Stomach (tissue), 9 donors: ENCODE measurements around the gene SIK3. TPM values are rescaled to one million over a fixed set of nuclear protein-coding genes. Genes with fewer than 3 reads are reported as not detected.
A peak's percentile ranks its signal among the peaks of the same experiment; 100 is the strongest.

ENCODE experiments used
- DNase-seq, 2 donors: peaks; one replicate each; pipeline versions ENCODE4 v3.0.0 to v3.0.0-alpha.2; 2013 to 2019
- H3K27ac ChIP-seq, 5 donors: fragments of 200-600 bp in 4 of 5; sonication (generic) in 4 of 5; one replicate each; pipeline ENCODE4 v1.5.1; 2013 to 2019; ENCODE audit warnings: mild to moderate bottlenecking in 1 of 5, moderate library complexity in 1 of 5
- H3K27me3 ChIP-seq, 3 donors: fragments of 200-600 bp; sonication (generic); one replicate each; pipeline ENCODE4 v1.5.1; 2017 to 2019; ENCODE audit warnings: mixed run types in 1 of 3
- H3K36me3 ChIP-seq, 4 donors: fragments of 200-600 bp; sonication (generic); 1 replicate in 3 of 4; 2 replicates in 1 of 4; pipeline ENCODE4 v1.5.1; 2016 to 2019
- H3K4me1 ChIP-seq, 4 donors: fragments of 200-600 bp; sonication (generic); one replicate each; pipeline ENCODE4 v1.5.1; 2016 to 2019
- H3K4me3 ChIP-seq, 4 donors: fragments of 200-600 bp; sonication (generic) in 3 of 4; one replicate each; pipeline ENCODE4 v1.5.1; 2016 to 2019; ENCODE audit warnings: mild to moderate bottlenecking in 1 of 4
- H3K9me3 ChIP-seq, 4 donors: fragments of 200-600 bp; sonication (generic); one replicate each; pipeline ENCODE4 v1.5.1; 2016 to 2019
- EP300 ChIP-seq: sonication (generic); formaldehyde crosslinking; IDR thresholded peaks from one replicate; pipeline ENCODE4 v1.6.1; 2017; ENCODE audit warnings: antibody characterized with exemption
- POLR2A ChIP-seq, 4 donors: fragments of 450-650 bp; IDR thresholded peaks; one replicate each; pipeline ENCODE4 v1.6.1; 2016; ENCODE audit warnings: antibody characterized with exemption in 4 of 4, control low read depth in 2 of 4, mild to moderate bottlenecking in 1 of 4, moderate library complexity in 1 of 4
- POLR2AphosphoS5 ChIP-seq, 3 donors: sonication (generic); formaldehyde crosslinking; IDR thresholded peaks; one replicate each; pipeline ENCODE4 v1.6.1; 2016; ENCODE audit warnings: antibody characterized with exemption in 3 of 3
- WGBS, 5 donors: extraction: QIAGEN DNeasy Blood & Tissue Kit in 3 of 5; methylation state at CpG; one replicate each; pipeline versions ENCODE4 v1.1.5 to v1.1.7; 2013 to 2018; 5-methylcytosine and 5-hydroxymethylcytosine counted together
- intact Hi-C: fragments of 100-400 bp; cut with DNase I; formaldehyde crosslinking; loops from one replicate; pipeline ENCODE4 v1.15.1; 2023; ENCODE audit warnings: low total_unique reads
- polyA plus RNA-seq, 3 donors: library from polyadenylated mRNA; stranded (reverse); fragments of 200-250 nt; gene quantifications; one replicate each; pipeline ENCODE4 v1.2.3, GENCODE V29; 2013
- total RNA-seq, 5 donors: library from RNA; depleted of rRNA; stranded (reverse); fragments of >200 nt; gene quantifications; one replicate each; pipeline versions ENCODE4 v1.1.0 to v1.2.3, GENCODE V29; 2014 to 2016
- TF ChIP-seq, protein P1 (sequence below), 7 experiments: fragments of 450-650 bp in 4 of 7; fragments of 200-600 bp in 3 of 7; sonication (generic) in 3 of 7; IDR thresholded peaks; one replicate each; pipeline ENCODE4 v1.5.1; 2016 to 2019; ENCODE audit warnings: antibody characterized with exemption in 7 of 7, control low read depth in 2 of 7, mild to moderate bottlenecking in 1 of 7
- donor health status: healthy with polysubstance abuse.
- donor health status: Bipolar disorder and iron deficiency.
- donor health status: healthy.

SIK3 gene
- total and polyA plus RNA-seq, 8 donors: 6.5 to 97.8 (median 23.7) TPM

GRCh38 chr11:116847612-116848011 is 250.6 kb downstream of the SIK3 start:
- Histone ChIP-seq H3K9me3 (no peaks in the 10 kb centered on the region), H3K4me3 (no peak overlapping the region), H3K27ac (no peak overlapping the region), H3K36me3 (peaks cover 42 to 70% (median 65%) of the 10 kb centered on the region in 4 donors), H3K4me1 (peaks cover 12 to 31% (median 18%) of the 10 kb centered on the region in 4 donors), H3K27me3 (no peaks in the 10 kb centered on the region)
- no peak for DNase-seq
- 93 to 97% (median 95%) methylated on average over 4 of the region's 4 CpGs for WGBS, 5 donors
- no peak for TF ChIP-seq EP300
- no peak for TF ChIP-seq POLR2AphosphoS5 (IDR thresholded peaks at IDR 0.05)
- TF ChIP-seq, protein P1, sequence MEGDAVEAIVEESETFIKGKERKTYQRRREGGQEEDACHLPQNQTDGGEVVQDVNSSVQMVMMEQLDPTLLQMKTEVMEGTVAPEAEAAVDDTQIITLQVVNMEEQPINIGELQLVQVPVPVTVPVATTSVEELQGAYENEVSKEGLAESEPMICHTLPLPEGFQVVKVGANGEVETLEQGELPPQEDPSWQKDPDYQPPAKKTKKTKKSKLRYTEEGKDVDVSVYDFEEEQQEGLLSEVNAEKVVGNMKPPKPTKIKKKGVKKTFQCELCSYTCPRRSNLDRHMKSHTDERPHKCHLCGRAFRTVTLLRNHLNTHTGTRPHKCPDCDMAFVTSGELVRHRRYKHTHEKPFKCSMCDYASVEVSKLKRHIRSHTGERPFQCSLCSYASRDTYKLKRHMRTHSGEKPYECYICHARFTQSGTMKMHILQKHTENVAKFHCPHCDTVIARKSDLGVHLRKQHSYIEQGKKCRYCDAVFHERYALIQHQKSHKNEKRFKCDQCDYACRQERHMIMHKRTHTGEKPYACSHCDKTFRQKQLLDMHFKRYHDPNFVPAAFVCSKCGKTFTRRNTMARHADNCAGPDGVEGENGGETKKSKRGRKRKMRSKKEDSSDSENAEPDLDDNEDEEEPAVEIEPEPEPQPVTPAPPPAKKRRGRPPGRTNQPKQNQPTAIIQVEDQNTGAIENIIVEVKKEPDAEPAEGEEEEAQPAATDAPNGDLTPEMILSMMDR (IDR thresholded peaks at IDR 0.05): no peak
- TF ChIP-seq POLR2A (IDR thresholded peaks at IDR 0.05): no peak
- intact Hi-C loops: no loop called here

DNA sequence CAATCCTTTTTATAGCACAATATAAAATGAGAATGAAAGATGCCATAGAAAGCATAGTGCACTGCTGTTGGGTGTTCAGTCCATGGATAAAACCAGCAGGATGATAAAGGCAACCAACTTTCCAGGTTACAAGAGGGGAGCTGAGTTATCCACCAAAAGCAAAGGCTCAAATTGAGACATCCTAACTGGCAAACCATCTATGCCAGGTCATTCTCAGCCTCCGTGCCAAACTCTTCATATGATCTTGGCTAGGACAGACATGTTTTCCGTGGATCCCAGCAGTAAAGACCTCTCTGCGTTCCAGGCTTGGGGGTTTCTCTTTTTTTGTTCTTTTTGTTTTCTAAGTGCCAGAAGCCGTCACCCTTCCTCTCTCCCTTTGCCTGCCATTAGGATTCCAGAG is 253.5 kb downstream of the SIK3 start:
- Histone ChIP-seq H3K4me1 (peaks cover 0 to 19% (median 11%) of the 10 kb centered on the region in 4 donors), H3K27ac (no peak overlapping the region), H3K27me3 (no peaks in the 10 kb centered on the region), H3K9me3 (no peaks in the 10 kb centered on the region), H3K4me3 (no peak overlapping the region), H3K36me3 (peaks cover 42 to 65% (median 64%) of the 10 kb centered on the region in 4 donors)
- intact Hi-C loops: no loop called here
- no peak for TF ChIP-seq POLR2AphosphoS5 (IDR thresholded peaks at IDR 0.05)
- no peak for TF ChIP-seq POLR2A (IDR thresholded peaks at IDR 0.05)
- no peak for TF ChIP-seq EP300
- TF ChIP-seq, protein P1 (IDR thresholded peaks at IDR 0.05): no peak
- no peak for DNase-seq
- 77 to 95% (median 93%) methylated on average over 4 of the region's 4 CpGs for WGBS, 5 donors

DNA sequence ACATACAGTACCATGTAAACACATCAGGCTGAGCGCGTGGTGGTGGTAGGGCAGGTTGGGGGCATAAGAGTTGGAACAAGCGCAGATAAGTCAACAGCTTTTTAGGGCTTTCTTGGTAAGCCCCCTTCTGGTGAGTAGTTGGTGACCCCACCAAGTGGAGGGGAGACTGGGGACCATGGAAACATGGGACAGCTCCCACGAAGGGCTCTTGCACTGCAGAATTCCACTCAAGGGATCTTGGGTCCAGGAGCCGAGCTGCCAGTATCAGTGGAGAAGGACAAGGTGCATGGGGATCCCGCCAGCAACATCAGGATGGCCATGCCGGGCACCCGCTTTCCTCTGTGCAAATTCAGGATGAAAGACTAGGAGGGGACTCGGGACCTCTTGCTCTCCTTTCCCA is 254.6 kb downstream of the SIK3 start:
- 89 to 94% (median 91%) methylated on average over 9 of the region's 9 CpGs for WGBS, 5 donors
- TF ChIP-seq POLR2A (IDR thresholded peaks at IDR 0.05) (no peak), POLR2AphosphoS5 (IDR thresholded peaks at IDR 0.05) (no peak), EP300 (no peak)
- TF ChIP-seq, protein P1 (IDR thresholded peaks at IDR 0.05): no peak
- no peak overlapping the region for H3K27ac ChIP-seq
- H3K9me3 ChIP-seq: no peaks in the 10 kb centered on the region
- no peak overlapping the region for H3K4me3 ChIP-seq
- DNase-seq: no peak
- no peaks in the 10 kb centered on the region for H3K27me3 ChIP-seq
- intact Hi-C loops: no loop called here
- peaks cover 0 to 19% (median 11%) of the 10 kb centered on the region in 4 donors for H3K4me1 ChIP-seq
- H3K36me3 ChIP-seq: peaks cover 38 to 55% (median 53%) of the 10 kb centered on the region in 4 donors

DNA sequence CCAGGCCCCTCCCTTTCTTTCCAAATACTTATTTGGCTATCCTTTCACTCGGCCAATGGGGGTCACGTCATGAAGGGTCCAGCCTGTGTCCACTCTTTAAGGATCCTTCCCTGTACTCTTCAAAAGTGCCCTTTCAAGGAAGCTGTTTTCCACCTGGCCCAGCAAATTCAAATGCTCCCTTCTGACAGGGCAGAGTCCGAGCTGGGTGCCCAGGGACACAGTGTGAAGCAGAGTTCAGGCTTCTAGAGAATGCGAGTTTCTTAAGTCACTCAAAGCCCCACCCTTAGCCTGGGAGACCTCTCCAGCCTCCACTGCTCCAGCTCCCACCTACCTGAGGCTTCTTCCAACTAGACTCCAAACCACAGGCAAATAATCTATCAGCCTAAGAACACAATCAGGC is 255.3 kb downstream of the SIK3 start:
- H3K4me1 ChIP-seq: peaks cover 0 to 22% (median 13%) of the 10 kb centered on the region in 4 donors
- H3K36me3 ChIP-seq: peaks cover 35 to 47% (median 45%) of the 10 kb centered on the region in 4 donors
- TF ChIP-seq POLR2AphosphoS5 (IDR thresholded peaks at IDR 0.05): peak in 2 of 3 donors; percentile 30 to 41
- no peak for TF ChIP-seq POLR2A (IDR thresholded peaks at IDR 0.05)
- intact Hi-C loops: no loop called here
- H3K9me3 ChIP-seq: no peaks in the 10 kb centered on the region
- H3K27ac ChIP-seq: peak overlapping the region in 3 of 5 donors; percentile 3 to 34 (median 31)
- H3K4me3 ChIP-seq: no peak overlapping the region
- DNase-seq: peak; percentile 44 to 66
- no peaks in the 10 kb centered on the region for H3K27me3 ChIP-seq
- 30 to 74% (median 34%) methylated on average over 4 of the region's 4 CpGs for WGBS, 5 donors

GRCh38 chr11:116842117-116842516 is 256.1 kb downstream of the SIK3 start:
- Histone ChIP-seq H3K4me1 (peaks cover 5 to 30% (median 18%) of the 10 kb centered on the region in 4 donors), H3K9me3 (no peaks in the 10 kb centered on the region), H3K36me3 (peaks cover 28 to 39% (median 38%) of the 10 kb centered on the region in 4 donors), H3K27ac (no peak overlapping the region), H3K4me3 (no peak overlapping the region), H3K27me3 (no peaks in the 10 kb centered on the region)
- 95 to 100% (median 97%) methylated on average over 4 of the region's 4 CpGs for WGBS, 5 donors
- TF ChIP-seq POLR2AphosphoS5 (IDR thresholded peaks at IDR 0.05): no peak
- DNase-seq: no peak
- intact Hi-C loops: no loop called here
